MG63 (cell line): ENCODE data around the gene MARCHF6. TPM values are rescaled to one million over a fixed set of nuclear protein-coding genes. Genes with fewer than 3 reads are reported as not detected.
"Not testable (repeated sequence)": the region's sequence is repeated elsewhere in the genome, so short reads cannot be mapped to it uniquely, and the experiment has no call there.

Source experiments
- DNase-seq: peaks from one replicate; pipeline ENCODE4 v3.0.0-alpha.2; 2020
- H3K27me3 ChIP-seq: fragments of 250-450 bp; sonication (Bioruptor Pico); 2 replicates; pipeline ENCODE4 v1.5.1; 2020; ENCODE audit warnings: mild to moderate bottlenecking, moderate library complexity
- H3K36me3 ChIP-seq: fragments of 250-450 bp; sonication (Bioruptor Pico); 2 replicates; pipeline ENCODE4 v1.5.1; 2020; ENCODE audit warnings: mild to moderate bottlenecking, moderate library complexity
- H3K4me3 ChIP-seq: fragments of 250-450 bp; sonication (Bioruptor Pico); 2 replicates; pipeline ENCODE4 v1.5.1; 2020; ENCODE audit warnings: mild to moderate bottlenecking, moderate library complexity
- H3K9me3 ChIP-seq: fragments of 250-450 bp; sonication (Bioruptor Pico); 2 replicates; pipeline ENCODE4 v1.5.1; 2020; ENCODE audit warnings: mild to moderate bottlenecking, moderate library complexity
- total RNA-seq: library from RNA; depleted of rRNA; stranded (reverse); fragments of >200 nt; shearing (Covaris generic); gene quantifications from 2 replicates; pipeline ENCODE4 v1.2.3, GENCODE V29; 2014; ENCODE audit warnings: low replicate concordance; rRNA removed

MARCHF6 gene
- total RNA-seq, 1 experiment from 2014 or later: 72.8 TPM

DNA sequence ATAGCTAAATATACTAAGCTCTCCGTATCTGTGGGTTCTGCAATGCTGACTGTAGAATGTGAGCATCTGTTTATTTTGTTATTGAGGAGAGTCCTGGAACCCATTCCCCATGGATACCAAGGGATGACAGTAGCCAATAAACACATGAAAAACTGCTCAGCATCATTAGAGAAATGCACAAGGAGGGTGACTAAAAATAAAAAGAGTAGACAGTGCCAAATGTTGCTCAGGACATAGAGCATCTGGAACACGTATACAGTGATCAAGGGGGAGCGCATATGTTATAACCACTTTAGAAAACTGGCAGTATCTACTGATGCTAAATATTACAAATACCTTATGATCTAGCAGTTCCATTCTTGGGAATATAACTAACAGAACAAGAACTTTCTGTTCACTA lies 31.0 kb downstream of the MARCHF6 start:
- H3K9me3 ChIP-seq: no peaks in the 10 kb centered on the region
- H3K4me3 ChIP-seq: no peak overlapping the region
- H3K36me3 ChIP-seq: peaks cover 93% of the 10 kb centered on the region
- DNase-seq: no peak
- H3K27me3 ChIP-seq: no peaks in the 10 kb centered on the region

DNA sequence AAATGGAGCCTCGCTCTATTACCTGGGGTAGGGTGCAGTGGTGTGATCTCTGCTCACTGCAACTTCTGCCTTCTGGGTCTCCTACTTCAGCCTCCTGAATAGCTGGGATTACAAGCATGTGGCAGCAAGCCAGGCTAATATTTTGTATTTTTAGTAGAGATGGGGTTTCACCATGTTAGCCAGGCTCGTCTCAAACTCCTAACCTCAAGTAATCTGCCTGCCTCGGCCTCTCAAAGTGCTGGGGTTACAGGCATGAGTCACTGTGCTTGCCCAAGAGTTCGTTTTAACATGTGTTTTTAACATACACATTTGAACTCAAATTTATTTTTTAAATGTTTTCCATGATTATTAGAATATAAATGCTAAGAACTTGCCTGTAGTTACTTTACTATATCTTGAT lies 34.2 kb downstream of the MARCHF6 start:
- peak; percentile 10 for DNase-seq
- H3K9me3 ChIP-seq: no peaks in the 10 kb centered on the region
- H3K4me3 ChIP-seq: no peak overlapping the region
- H3K27me3 ChIP-seq: no peaks in the 10 kb centered on the region
- H3K36me3 ChIP-seq: peaks cover 91% of the 10 kb centered on the region

DNA sequence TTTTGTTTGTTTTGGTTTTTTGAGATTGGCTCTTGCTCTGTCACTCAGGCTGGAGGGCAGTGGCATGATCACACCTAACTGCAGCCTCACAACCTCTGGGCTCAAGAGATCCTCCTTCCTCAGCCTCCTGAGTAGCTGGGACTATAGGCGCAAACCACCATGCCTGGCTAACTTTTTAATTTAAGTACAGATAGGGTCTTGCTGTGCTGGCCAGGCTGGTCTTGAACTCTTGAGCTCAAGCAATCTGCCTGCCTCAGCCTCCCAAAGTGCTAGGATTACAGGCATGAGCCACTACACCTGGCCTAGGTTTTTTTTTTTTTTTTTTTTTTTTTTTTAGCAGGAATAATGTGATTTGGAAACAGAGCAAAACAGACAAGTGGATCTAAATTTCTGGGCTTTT lies 37.6 kb downstream of the MARCHF6 start:
- H3K36me3 ChIP-seq: peaks cover 97% of the 10 kb centered on the region
- DNase-seq: no peak
- no peak overlapping the region for H3K4me3 ChIP-seq
- H3K9me3 ChIP-seq: no peaks in the 10 kb centered on the region
- no peaks in the 10 kb centered on the region for H3K27me3 ChIP-seq

DNA sequence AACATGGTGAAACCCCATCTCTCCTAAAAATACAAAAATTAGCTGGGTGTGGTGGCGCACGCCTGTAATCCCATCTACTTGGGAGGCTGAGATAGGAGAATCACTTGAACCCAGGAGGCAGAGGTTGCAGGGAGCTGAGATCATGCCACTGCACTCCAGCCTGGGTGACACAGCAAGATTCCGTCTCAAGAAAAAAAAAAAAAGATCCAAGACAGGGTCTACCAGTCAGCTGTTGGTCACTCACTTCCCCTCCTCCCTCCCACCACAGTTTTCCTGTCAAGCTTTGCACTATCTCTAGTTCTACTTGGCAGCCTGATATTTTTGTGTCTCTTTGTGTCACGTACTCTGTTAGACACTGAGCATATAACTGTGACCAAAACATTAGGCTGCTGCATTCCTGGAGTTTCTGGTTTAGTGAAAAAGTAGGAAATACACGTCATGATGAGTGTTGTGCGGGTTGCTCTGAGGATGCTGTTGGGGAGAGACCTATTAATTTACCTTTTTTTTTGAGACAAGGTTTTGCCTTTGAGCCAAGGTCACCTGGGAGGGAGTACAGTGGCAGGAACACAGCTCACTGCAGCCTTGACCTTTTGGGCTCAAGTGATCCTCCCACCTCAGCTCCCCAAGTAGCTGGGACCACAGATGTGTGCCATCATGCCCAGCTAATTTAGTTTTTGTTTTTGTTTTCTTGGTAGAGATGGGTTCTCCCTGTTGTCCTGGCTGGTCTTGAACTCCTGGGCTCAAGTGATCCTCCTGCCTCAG lies 39.3 kb downstream of the MARCHF6 start:
- H3K27me3 ChIP-seq, DNase-seq, H3K9me3 ChIP-seq, H3K4me3 ChIP-seq: not testable (repeated sequence)
- peaks cover 93% of the 10 kb centered on the region for H3K36me3 ChIP-seq

- no peak for DNase-seq
- no peak overlapping the region for H3K4me3 ChIP-seq
- H3K27me3 ChIP-seq: no peaks in the 10 kb centered on the region
- peaks cover 90% of the 10 kb centered on the region for H3K36me3 ChIP-seq
- no peaks in the 10 kb centered on the region for H3K9me3 ChIP-seq
Observed at GRCh38 chr5:10393491-10393890, 40.0 kb downstream of the MARCHF6 start.

DNA sequence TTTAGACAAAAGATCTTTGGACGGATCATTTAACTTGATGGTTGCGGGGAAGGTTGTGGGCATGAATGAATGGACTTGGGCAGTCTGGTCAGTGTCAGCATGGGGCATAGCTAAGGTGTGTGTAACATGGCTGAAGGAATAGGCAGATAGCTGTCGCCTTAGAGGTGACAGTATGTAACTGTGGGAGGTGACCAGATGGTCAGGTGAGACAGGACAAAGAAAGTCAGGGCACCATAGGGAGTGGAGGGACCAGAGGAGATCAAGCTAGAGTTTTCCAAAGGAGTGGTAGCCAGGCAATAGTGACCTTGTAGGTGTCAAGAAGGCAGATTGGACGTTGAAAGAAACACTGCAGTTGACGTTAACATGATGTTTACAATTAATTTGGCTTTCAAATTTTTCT lies 43.1 kb downstream of the MARCHF6 start:
- Histone ChIP-seq H3K9me3 (no peaks in the 10 kb centered on the region), H3K4me3 (no peak overlapping the region), H3K27me3 (no peaks in the 10 kb centered on the region), H3K36me3 (peaks cover 90% of the 10 kb centered on the region)
- no peak for DNase-seq

GRCh38 chr5:10399839-10400238 lies 46.3 kb downstream of the MARCHF6 start:
- Histone ChIP-seq H3K4me3 (no peak overlapping the region), H3K27me3 (no peaks in the 10 kb centered on the region), H3K9me3 (no peaks in the 10 kb centered on the region), H3K36me3 (peaks cover 88% of the 10 kb centered on the region)
- no peak for DNase-seq

- no peak for DNase-seq
- H3K9me3 ChIP-seq: no peaks in the 10 kb centered on the region
- no peak overlapping the region for H3K4me3 ChIP-seq
- peaks cover 88% of the 10 kb centered on the region for H3K36me3 ChIP-seq
- H3K27me3 ChIP-seq: no peaks in the 10 kb centered on the region
Observed at GRCh38 chr5:10400411-10400810, 46.9 kb downstream of the MARCHF6 start.

- no peak overlapping the region for H3K4me3 ChIP-seq
- no peaks in the 10 kb centered on the region for H3K27me3 ChIP-seq
- H3K36me3 ChIP-seq: peaks cover 88% of the 10 kb centered on the region
- no peaks in the 10 kb centered on the region for H3K9me3 ChIP-seq
- no peak for DNase-seq
Observed at GRCh38 chr5:10400831-10401230, 47.3 kb downstream of the MARCHF6 start.

GRCh38 chr5:10401498-10401897 lies 48.0 kb downstream of the MARCHF6 start:
- Histone ChIP-seq H3K9me3 (no peaks in the 10 kb centered on the region), H3K36me3 (peaks cover 88% of the 10 kb centered on the region), H3K4me3 (no peak overlapping the region), H3K27me3 (no peaks in the 10 kb centered on the region)
- no peak for DNase-seq

Other genes with a start within 250 kb of the MARCHF6 start
- 29.8 and 44.9 TPM in 2 replicates for gene ATPSCKMT, start 103.8 kb upstream of the MARCHF6 start, total RNA-seq
- 976 and 1,634 TPM in 2 replicates for gene CCT5, start 103.4 kb upstream of the MARCHF6 start, total RNA-seq
- gene CMBL, start 45.8 kb upstream of the MARCHF6 start, total RNA-seq: 23.3 and 29.1 TPM in 2 replicates
- gene ROPN1L, start 88.2 kb downstream of the MARCHF6 start, total RNA-seq: 3.0 and 5.4 TPM in 2 replicates
- 9.6 and 10.4 TPM in 2 replicates for gene ANKRD33B, start 210.4 kb downstream of the MARCHF6 start, total RNA-seq